NCI-H1417 (cell line): ENCODE results near the gene TEX55.
"Not testable (repeated sequence)": the region's sequence is repeated elsewhere in the genome, so short reads cannot be mapped to it uniquely, and the experiment has no call there.

Source experiments
- DNase-seq, 3 experiments: peaks; one replicate each; lab custom pipeline; 2025; lab: John Stamatoyannopoulos, UW

The TEX55 gene

GRCh38 chr3:119160815-119161214 is 14.8 kb downstream of the TEX55 start:
- no peak for DNase-seq

- DNase-seq = no peak
Observed at GRCh38 chr3:119161240-119161639, 15.3 kb downstream of the TEX55 start.

- not testable (repeated sequence) for DNase-seq
Observed at GRCh38 chr3:119164745-119165144, 18.8 kb downstream of the TEX55 start.

GRCh38 chr3:119170821-119171220 is 24.9 kb downstream of the TEX55 start:
- DNase-seq = no peak

GRCh38 chr3:119173325-119173724 is 27.4 kb downstream of the TEX55 start, which contains the start of gene UPK1B:
Gene UPK1B (plus strand): TSS chr3:119173598. CDS start chr3:119186742, 13,144 bp downstream.
- no peak for DNase-seq

DNA sequence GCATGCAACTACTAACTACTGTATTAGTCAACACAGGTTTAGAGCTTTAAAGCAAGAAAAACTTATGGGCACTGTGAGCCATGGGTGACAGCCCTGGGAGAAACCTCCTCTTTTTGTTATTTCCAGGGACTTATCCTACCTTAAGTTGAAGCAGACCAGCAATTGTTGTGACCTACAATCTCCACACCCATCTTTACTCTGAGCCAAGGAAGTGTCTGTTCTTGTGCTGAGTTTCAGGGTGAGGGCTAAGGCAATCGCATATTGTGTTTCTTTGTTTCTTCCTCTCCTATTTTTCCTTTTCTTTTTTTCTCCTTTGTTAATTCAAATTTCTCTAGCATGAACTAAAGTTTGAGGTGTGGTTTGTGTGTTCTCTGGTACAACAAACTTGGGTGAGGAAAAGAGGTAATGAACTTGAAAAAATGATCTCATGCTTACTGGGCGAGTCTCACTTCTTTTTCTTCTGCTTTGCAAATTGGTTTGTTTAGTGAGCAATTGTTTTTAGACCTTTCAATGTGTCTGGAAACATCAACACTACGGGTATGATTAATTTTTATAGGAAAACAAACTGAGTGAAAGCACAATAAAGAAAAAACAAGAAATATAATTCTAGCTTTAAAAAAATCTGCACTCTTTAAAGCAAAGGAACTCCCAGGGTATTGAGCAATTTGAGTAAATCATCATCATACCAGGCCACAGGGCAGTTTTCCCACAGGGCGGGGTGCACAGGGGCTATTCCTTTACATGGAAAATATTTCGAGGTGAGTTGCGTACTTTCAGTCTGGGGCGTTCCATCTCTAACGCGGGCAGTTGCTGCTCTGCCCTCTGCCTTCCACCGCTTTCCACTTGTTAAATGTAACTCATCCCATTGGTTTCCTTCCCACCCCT is 30.1 kb downstream of the TEX55 start:
- no peak for DNase-seq

DNA sequence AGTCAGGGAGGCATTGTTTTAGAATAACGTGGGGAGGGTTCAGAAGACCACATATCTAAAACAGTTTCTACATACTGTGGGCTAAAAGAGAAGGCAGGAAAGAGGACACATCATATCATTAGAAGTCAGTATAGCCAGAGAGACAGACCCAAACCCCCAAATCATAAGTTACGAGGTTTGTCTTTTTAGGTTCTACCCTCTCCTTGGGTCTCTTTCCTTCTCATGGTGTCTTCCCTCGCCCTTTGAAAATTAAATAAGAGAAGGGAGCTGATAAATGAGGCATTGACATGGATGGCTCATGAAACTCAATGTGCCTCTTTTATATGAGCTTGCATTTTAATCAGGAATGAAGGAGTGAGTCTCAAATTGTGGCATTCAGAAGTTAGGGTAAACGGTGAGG is 30.8 kb downstream of the TEX55 start:
- DNase-seq = no peak

GRCh38 chr3:119177321-119177720 is 31.4 kb downstream of the TEX55 start:
- peak in 2 of 3 experiments; percentile 18 to 65 for DNase-seq

GRCh38 chr3:119181765-119182164 is 35.8 kb downstream of the TEX55 start:
- no peak for DNase-seq

DNA sequence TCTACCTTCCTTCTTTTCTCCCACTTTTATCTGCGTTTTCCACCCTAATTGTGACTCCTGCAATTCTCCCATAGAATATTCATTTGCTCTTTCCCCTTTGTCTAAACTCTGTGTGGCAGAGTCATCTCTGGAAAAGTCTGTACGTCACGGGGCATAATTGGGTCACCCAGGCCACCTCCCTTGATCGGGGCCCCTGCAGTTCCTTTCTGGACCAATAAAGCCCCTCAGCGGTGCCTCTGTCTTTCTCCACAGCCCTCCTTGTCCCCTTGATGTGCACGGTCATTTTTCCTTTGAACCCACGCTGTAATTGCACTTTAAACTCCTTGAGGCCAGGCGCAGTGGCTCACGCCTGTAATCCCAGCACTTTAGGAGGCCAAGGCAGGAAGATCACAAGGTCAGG is 38.1 kb downstream of the TEX55 start:
- DNase-seq = no peak

- no peak for DNase-seq
Observed at GRCh38 chr3:119184796-119185570, 39.0 kb downstream of the TEX55 start.

DNA sequence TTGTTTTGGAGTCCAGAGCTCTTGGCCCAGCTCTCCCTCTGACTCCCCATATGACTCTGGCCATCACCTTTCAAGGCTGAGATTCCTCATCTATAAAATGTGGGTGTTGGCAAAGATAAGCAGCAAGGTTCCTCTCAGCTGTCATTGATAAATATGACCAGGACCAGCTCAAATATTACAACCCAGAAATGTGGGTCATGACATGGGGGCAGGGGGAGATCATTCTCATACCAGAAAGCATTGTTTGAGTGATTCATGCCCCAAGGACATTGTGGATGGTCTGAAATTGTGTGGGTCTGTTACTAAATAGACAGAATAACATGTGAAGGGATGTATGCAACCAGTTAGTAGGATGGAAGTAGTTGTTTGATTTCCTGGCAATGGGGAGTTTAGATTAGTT is 41.3 kb downstream of the TEX55 start:
- DNase-seq = no peak

GRCh38 chr3:119191800-119192199 is 45.8 kb downstream of the TEX55 start:
- no peak for DNase-seq

GRCh38 chr3:119194237-119195150 is 48.5 kb downstream of the TEX55 start:
- DNase-seq = no peak

DNA sequence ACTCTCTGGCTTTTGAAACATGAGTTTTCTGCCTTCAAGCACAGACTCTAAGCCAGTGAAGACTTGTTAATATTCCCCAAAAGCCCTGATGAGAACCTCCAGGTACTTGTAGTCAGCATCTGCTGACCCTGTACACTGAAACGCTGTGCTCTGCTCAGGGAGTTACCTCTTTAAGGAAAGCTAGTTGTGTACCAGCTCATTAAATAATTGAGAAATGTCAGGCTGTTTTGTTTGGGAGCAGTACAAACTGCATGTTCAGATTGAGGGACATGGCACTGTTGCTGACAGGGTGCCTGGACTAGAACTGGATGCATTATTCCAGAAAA is 49.1 kb downstream of the TEX55 start:
- no peak for DNase-seq

DNA sequence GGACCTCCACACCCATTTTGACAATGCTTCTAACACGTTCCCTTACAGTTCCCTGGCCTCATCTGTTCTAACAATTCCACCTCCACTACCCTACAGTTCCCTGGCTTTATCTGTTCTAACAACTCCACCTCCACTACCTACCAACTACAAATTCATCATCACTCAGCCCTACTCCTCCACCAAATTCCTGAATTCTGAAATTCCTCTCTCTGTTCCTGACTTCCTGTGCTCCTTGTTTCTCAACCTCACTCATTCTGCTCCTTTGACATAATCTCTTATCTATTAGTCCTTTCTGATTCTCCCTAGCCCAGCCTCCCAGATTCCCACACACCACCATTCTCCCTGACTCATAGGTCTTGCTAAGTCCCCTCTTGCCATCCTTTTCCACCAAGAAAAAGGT is 49.9 kb downstream of the TEX55 start:
- DNase-seq = no peak
